Stimulated activated naive CD8-positive, alpha-beta T cell treated with anti-CD3 and anti-CD28 coated beads, Interleukin-15, amount 100 ng/mL, for 72 hours (primary cell): Measurements from ENCODE around the gene PAPLN.

Experiments used
- ATAC-seq: fragments of 150-1000 bp; cut with Tn5 transposase; 2 replicates; pipeline ENCODE4 v1.10.0; 2021; ENCODE audit warnings: mild to moderate bottlenecking, moderate library complexity
- DNase-seq, 2 donors: peaks; one replicate each; pipeline ENCODE4 v3.0.0; 2021 to 2022
- H3K27ac Mint-ChIP-seq, 2 donors: one replicate each; pipeline ENCODE4 v1.8.0; 2022; ENCODE audit warnings: mild to moderate bottlenecking in 2 of 2, mixed read lengths in 2 of 2, moderate library complexity in 2 of 2
- H3K27me3 Mint-ChIP-seq: one replicate; pipeline ENCODE4 v1.8.0; 2022; ENCODE audit warnings: mixed read lengths
- H3K4me1 Mint-ChIP-seq: one replicate; pipeline ENCODE4 v1.8.0; 2022; ENCODE audit warnings: mild to moderate bottlenecking, mixed read lengths
- H3K4me3 Mint-ChIP-seq, 2 donors: one replicate each; pipeline ENCODE4 v1.8.0; 2022; ENCODE audit warnings: mild to moderate bottlenecking in 2 of 2, mixed read lengths in 2 of 2, moderate library complexity in 1 of 2
- H3K9me3 Mint-ChIP-seq, 2 donors: one replicate each; pipeline ENCODE4 v1.8.0; 2022; ENCODE audit warnings: mixed read lengths in 2 of 2

PAPLN gene

GRCh38 chr14:73323896-73324399, 86.6 kb downstream of the PAPLN start:
- no peak for ATAC-seq
- Mint-ChIP-seq H3K9me3 (no peaks in the 10 kb centered on the region), H3K4me1 (peaks cover 42% of the 10 kb centered on the region), H3K27me3 (no peaks in the 10 kb centered on the region), H3K27ac (no peak overlapping the region), H3K4me3 (no peak overlapping the region)
- DNase-seq = no peak
